GM19193 (cell line): ENCODE measurements around the gene LHX5.

Experiments
- POLR2A ChIP-seq: IDR thresholded peaks from 4 replicates; pipeline ENCODE4 v1.6.1; 2011; ENCODE audit not compliant: insufficient read depth, insufficient read length; ENCODE audit errors: extremely low read depth

Gene LHX5

GRCh38 chr12:113482334-113482733 lies 10.7 kb upstream of the LHX5 start:
- TF ChIP-seq POLR2A: no peak

- no peak for TF ChIP-seq POLR2A
Observed at GRCh38 chr12:113480336-113480971, 8.8 kb upstream of the LHX5 start.

- no peak for TF ChIP-seq POLR2A
Observed at GRCh38 chr12:113479590-113480335, 8.1 kb upstream of the LHX5 start.

GRCh38 chr12:113479216-113479589 lies 7.5 kb upstream of the LHX5 start:
- TF ChIP-seq POLR2A: no peak

GRCh38 chr12:113478351-113479011 lies 6.8 kb upstream of the LHX5 start:
- no peak for TF ChIP-seq POLR2A

- TF ChIP-seq POLR2A: no peak
Observed at GRCh38 chr12:113477842-113478215, 6.2 kb upstream of the LHX5 start.

- no peak for TF ChIP-seq POLR2A
Observed at GRCh38 chr12:113477171-113477841, 5.6 kb upstream of the LHX5 start.

- no peak for TF ChIP-seq POLR2A
Observed at GRCh38 chr12:113476176-113476986, 4.7 kb upstream of the LHX5 start.

GRCh38 chr12:113475451-113476175 lies 3.9 kb upstream of the LHX5 start:
- no peak for TF ChIP-seq POLR2A

GRCh38 chr12:113474635-113475436 lies 3.2 kb upstream of the LHX5 start:
- TF ChIP-seq POLR2A: no peak

- TF ChIP-seq POLR2A: no peak
Observed at GRCh38 chr12:113473942-113474341, 2.3 kb upstream of the LHX5 start.

- TF ChIP-seq POLR2A: no peak
Observed at GRCh38 chr12:113473400-113473799, 1.7 kb upstream of the LHX5 start.

- TF ChIP-seq POLR2A: no peak
Observed at GRCh38 chr12:113472191-113473121, 785 bp upstream of the LHX5 start.
